Mesendoderm (in vitro differentiated cells): ENCODE results near the gene USH1G.
A peak's percentile ranks its signal among the peaks of the same experiment; 100 is the strongest.

Source experiments
- DNase-seq: peaks from one replicate; pipeline ENCODE4 v3.0.0; 2013
- H2AK5ac ChIP-seq: 2 replicates; pipeline ENCODE4 v1.6.1; 2013; ENCODE audit warnings: low read length, inconsistent platforms
- H2BK120ac ChIP-seq: 2 replicates; pipeline ENCODE4 v1.6.1; 2013; ENCODE audit warnings: low read depth, mild to moderate bottlenecking, low read length, moderate library complexity, mixed read lengths
- H2BK15ac ChIP-seq: replicated peaks from 2 replicates; pipeline ENCODE4 v1.6.1; 2013; ENCODE audit warnings: low read depth, mild to moderate bottlenecking, moderate library complexity
- H2BK5ac ChIP-seq: 2 replicates; pipeline ENCODE4 v1.6.1; 2013; ENCODE audit warnings: low read length, inconsistent platforms
- H3K18ac ChIP-seq: 2 replicates; pipeline ENCODE4 v1.6.1; 2013; ENCODE audit warnings: mild to moderate bottlenecking, low read length, mixed read lengths
- H3K23ac ChIP-seq: one replicate; pipeline ENCODE4 v1.6.1; 2013; ENCODE audit warnings: low read length
- H3K27ac ChIP-seq: 2 replicates; pipeline ENCODE4 v1.5.1; 2013; ENCODE audit warnings: low read depth, mild to moderate bottlenecking, inconsistent platforms, low read length, moderate library complexity
- H3K27me3 ChIP-seq: 2 replicates; pipeline ENCODE4 v1.6.1; 2013; ENCODE audit warnings: low read length, control low read depth, mild to moderate bottlenecking, inconsistent platforms; ENCODE audit not compliant: insufficient read depth, poor library complexity
- H3K36me3 ChIP-seq: 2 replicates; pipeline ENCODE4 v1.6.1; 2013; ENCODE audit warnings: low read length, inconsistent platforms; ENCODE audit not compliant: control insufficient read depth, insufficient read depth
- H3K4ac ChIP-seq: one replicate; pipeline ENCODE4 v1.6.1; 2013; ENCODE audit warnings: low read depth, mild to moderate bottlenecking, low read length, moderate library complexity
- H3K4me1 ChIP-seq: 2 replicates; pipeline ENCODE4 v1.6.1; 2013; ENCODE audit warnings: low read depth, low read length, inconsistent platforms; ENCODE audit not compliant: control insufficient read depth
- H3K4me2 ChIP-seq: 2 replicates; pipeline ENCODE4 v1.6.1; 2013; ENCODE audit warnings: low read length
- H3K4me3 ChIP-seq: 2 replicates; pipeline ENCODE4 v1.5.1; 2013; ENCODE audit warnings: mild to moderate bottlenecking, low read length
- H3K56ac ChIP-seq: one replicate; pipeline ENCODE4 v1.6.1; 2013; ENCODE audit warnings: low read length
- H3K79me1 ChIP-seq: 2 replicates; pipeline ENCODE4 v1.6.1; 2013; ENCODE audit warnings: low read length, inconsistent platforms
- H3K79me2 ChIP-seq: 2 replicates; pipeline ENCODE4 v1.6.1; 2013; ENCODE audit warnings: mild to moderate bottlenecking, low read length; ENCODE audit not compliant: control insufficient read depth, insufficient read depth
- H3K9ac ChIP-seq: 2 replicates; pipeline ENCODE4 v1.6.1; 2013; ENCODE audit warnings: low read length, inconsistent platforms
- H4K5ac ChIP-seq: one replicate; pipeline ENCODE4 v1.6.1; 2013; ENCODE audit warnings: low read length
- H4K8ac ChIP-seq: one replicate; pipeline ENCODE4 v1.6.1; 2013; ENCODE audit warnings: low read depth, mild to moderate bottlenecking, control low read depth, low read length, moderate library complexity
- WGBS: extraction: QIAGEN DNeasy Blood & Tissue Kit; methylation state at CpG from one replicate; pipeline ENCODE4 v1.1.7; 2013; ENCODE audit warnings: low lambda C conversion rate, missing lambda C conversion rate; ENCODE audit not compliant: insufficient coverage; ENCODE audit errors: extremely low coverage; 5-methylcytosine and 5-hydroxymethylcytosine counted together

The USH1G gene

DNA sequence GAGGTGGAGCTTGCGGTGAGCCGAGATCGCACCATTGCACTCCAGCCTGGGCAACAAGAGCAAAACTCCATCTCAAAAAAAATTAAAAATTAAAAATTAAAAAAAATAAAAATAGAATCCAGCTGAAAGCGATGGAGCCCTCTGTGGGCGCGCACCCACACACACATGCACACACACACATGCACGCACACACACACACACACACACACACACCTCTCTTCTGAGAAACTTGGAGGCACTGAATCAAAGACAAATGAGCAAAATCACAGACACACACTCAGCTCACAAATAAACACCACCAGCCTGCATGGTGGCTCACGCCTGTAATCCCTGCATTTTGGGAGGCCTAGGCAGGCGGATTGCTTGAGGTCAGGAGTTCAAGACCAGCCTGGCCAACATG is 20.0 kb downstream of the USH1G start:
- Histone ChIP-seq H3K79me1 (no peaks in the 10 kb centered on the region), H2AK5ac (no peak overlapping the region), H4K5ac (no peak overlapping the region), H2BK120ac (no peak overlapping the region), H3K36me3 (no peaks in the 10 kb centered on the region), H3K4ac (no peak overlapping the region), H2BK15ac (no peak overlapping the region), H2BK5ac (no peak overlapping the region), H3K18ac (no peak overlapping the region), H3K9ac (no peak overlapping the region), H3K4me1 (no peaks in the 10 kb centered on the region), H3K27ac (no peak overlapping the region), H3K27me3 (no peaks in the 10 kb centered on the region), H3K4me3 (no peak overlapping the region), H3K23ac (no peak overlapping the region), H3K56ac (no peak overlapping the region), H4K8ac (no peak overlapping the region), H3K79me2 (no peaks in the 10 kb centered on the region), H3K4me2 (no peak overlapping the region)
- no peak for DNase-seq
- WGBS: no CpG with 5 or more reads among the region's 9 CpGs

DNA sequence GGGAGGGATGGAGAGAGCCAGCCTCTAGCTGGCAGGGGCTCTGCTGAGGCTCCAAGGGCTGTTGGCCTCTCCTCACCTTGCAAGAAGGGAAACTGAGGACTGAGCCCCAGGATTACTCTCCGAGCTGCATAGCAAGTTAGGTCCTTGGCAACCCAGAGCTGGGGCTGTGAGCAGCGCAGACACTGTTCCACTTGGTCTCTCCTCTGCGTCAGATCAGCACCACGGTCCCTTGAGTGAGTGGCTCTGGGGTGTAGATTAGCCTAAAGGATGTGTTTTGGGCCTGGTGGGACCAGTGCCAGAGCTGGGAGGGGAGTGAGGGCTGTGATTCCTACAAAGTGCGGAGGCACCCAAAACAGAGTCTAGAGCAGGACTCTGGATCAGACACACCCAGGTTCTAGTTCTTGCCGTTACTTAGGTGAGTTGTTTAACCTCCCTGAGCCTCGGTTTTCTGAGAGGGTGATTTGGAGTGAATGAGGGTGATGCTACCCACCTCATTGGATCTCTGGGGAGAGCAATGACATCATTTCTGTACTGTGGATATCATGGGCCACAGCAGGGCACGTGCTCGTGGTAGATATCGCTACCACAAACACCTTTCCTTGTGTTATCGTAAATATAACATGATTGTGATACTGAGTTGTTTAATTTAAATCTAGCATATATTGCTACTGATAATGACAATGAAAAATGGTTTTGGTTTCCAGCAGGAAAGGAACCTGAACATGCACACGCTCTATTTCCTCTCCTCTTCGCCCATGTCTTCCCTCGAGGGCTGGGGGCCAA is 21.5 kb downstream of the USH1G start:
- Histone ChIP-seq H3K27ac (no peak overlapping the region), H2BK5ac (no peak overlapping the region), H3K79me1 (no peaks in the 10 kb centered on the region), H3K27me3 (no peaks in the 10 kb centered on the region), H3K4me2 (no peak overlapping the region), H4K8ac (no peak overlapping the region), H3K18ac (no peak overlapping the region), H3K56ac (no peak overlapping the region), H2BK15ac (no peak overlapping the region), H4K5ac (no peak overlapping the region), H2BK120ac (no peak overlapping the region), H2AK5ac (no peak overlapping the region), H3K79me2 (no peaks in the 10 kb centered on the region), H3K23ac (no peak overlapping the region), H3K4ac (no peak overlapping the region), H3K4me3 (no peak overlapping the region), H3K4me1 (no peaks in the 10 kb centered on the region), H3K9ac (no peak overlapping the region), H3K36me3 (no peaks in the 10 kb centered on the region)
- DNase-seq: no peak
- no CpG with 5 or more reads among the region's 14 CpGs for WGBS

DNA sequence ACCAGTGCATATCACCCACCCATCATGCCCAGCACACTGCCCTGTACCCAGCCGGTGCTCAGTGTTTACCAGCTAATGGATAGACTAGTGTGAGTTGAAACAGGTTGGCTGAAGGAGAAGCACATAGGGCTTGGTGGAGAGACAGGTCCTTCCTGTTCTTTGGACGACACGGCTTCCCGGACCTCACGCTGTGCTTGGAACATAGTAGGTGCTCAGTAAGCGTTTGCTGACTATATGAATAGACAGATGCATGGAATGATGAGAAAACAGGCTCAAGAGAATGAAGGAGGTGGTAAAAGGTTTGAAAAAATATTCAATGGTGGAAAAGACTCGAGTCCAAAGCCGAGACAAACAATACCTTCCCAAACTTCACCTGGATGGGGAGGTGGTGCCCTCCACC is 22.8 kb downstream of the USH1G start:
- Histone ChIP-seq H3K4ac (no peak overlapping the region), H3K4me1 (no peaks in the 10 kb centered on the region), H3K9ac (no peak overlapping the region), H3K27ac (no peak overlapping the region), H3K79me2 (no peaks in the 10 kb centered on the region), H3K4me2 (no peak overlapping the region), H2BK120ac (no peak overlapping the region), H2AK5ac (no peak overlapping the region), H3K4me3 (no peak overlapping the region), H2BK5ac (no peak overlapping the region), H4K8ac (no peak overlapping the region), H3K36me3 (no peaks in the 10 kb centered on the region), H4K5ac (no peak overlapping the region), H3K56ac (no peak overlapping the region), H3K27me3 (no peaks in the 10 kb centered on the region), H2BK15ac (no peak overlapping the region), H3K23ac (no peak overlapping the region), H3K79me1 (no peaks in the 10 kb centered on the region), H3K18ac (no peak overlapping the region)
- DNase-seq: no peak
- no CpG with 5 or more reads among the region's 8 CpGs for WGBS

DNA sequence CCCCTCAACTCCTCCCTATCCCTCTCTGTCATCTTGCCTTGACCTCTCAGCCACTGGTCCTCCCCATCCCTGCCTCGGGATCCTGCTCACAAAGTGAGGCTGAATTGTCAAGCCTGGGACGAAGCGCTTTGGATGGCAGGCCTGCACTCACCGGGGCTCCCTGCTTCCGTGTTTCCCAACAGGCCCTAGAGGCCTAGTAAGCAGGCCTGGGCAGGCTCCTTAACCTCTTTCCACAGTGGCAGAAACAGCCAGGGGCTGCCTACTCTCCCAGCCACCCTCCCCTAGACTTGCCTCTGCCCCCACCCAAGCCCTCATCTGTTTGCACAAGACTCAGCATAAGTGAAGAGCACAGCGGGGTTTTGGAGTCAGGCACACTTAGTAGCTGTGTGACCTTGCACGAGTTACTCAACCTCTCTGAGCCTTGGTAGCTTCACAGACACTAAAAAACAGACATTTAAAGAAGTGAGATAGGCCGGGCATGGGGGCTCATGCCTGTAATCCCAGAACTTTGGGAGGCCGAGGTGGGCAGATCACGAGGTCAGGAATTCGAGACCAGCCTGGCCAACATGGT is 24.6 kb downstream of the USH1G start:
- H3K27ac ChIP-seq: no peak overlapping the region
- no CpG with 5 or more reads among the region's 11 CpGs for WGBS

DNA sequence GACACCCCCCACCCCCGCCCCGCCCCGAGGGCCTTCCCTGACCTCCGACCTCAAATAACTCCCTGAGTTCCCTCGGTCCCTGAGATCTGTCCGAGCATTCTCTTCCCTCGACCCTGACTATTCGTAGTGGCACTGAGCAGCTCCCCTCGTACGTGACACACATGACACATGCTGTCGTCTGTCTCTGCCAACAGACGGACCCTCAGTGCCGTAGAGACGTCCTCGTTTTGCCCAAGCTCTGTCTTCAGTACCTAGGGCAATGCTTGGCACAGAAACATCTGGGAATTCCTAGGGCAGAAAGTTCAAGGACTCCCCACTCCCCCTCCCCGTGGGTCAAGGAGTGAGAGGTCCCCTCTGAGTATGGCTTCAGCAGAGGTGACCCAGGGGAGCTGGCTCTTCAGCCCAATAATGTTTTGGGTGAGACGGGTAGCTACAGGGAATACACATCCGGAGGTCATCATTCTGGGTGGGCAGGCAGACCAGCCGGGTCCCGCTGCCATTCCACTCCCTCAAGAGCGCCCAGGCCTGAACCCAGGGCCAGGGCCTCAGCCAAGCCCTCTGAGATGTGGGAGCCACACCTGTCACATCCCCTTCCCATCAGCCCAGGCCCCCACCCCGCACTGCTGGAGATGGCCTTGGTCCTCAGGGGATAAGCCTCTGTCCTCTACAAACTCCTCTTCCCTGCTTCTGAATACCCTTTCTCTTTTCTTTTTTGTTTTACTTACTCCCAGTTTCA is 29.0 kb downstream of the USH1G start:
- Histone ChIP-seq H3K56ac (peak overlapping the region; percentile 82), H3K18ac (no peak overlapping the region), H2BK120ac (no peak overlapping the region), H3K4me2 (peak overlapping the region; percentile 88), H3K79me1 (no peaks in the 10 kb centered on the region), H2AK5ac (no peak overlapping the region), H3K27ac (no peak overlapping the region), H4K5ac (no peak overlapping the region), H2BK5ac (no peak overlapping the region), H3K9ac (peak overlapping the region; percentile 41), H2BK15ac (no peak overlapping the region), H3K4me3 (no peak overlapping the region), H3K36me3 (no peaks in the 10 kb centered on the region), H4K8ac (no peak overlapping the region), H3K79me2 (no peaks in the 10 kb centered on the region), H3K27me3 (no peaks in the 10 kb centered on the region), H3K4me1 (peaks cover 3% of the 10 kb centered on the region), H3K4ac (no peak overlapping the region), H3K23ac (no peak overlapping the region)
- no CpG with 5 or more reads among the region's 22 CpGs for WGBS
- DNase-seq: no peak

More for the DNA sequence above, 24.6 kb downstream of the USH1G start:
- Histone ChIP-seq H2BK5ac (no peak overlapping the region), H3K9ac (no peak overlapping the region), H2AK5ac (no peak overlapping the region), H4K5ac (no peak overlapping the region), H3K23ac (no peak overlapping the region), H3K79me1 (no peaks in the 10 kb centered on the region), H3K27me3 (no peaks in the 10 kb centered on the region), H4K8ac (no peak overlapping the region), H2BK15ac (no peak overlapping the region), H3K79me2 (no peaks in the 10 kb centered on the region), H3K4me1 (peaks cover 3% of the 10 kb centered on the region), H3K56ac (no peak overlapping the region), H3K36me3 (no peaks in the 10 kb centered on the region), H3K4me3 (no peak overlapping the region), H2BK120ac (no peak overlapping the region), H3K4ac (no peak overlapping the region), H3K4me2 (no peak overlapping the region), H3K18ac (no peak overlapping the region)
- DNase-seq: no peak
